ENCODE data around the gene SH2D1A.
A peak's percentile ranks its signal among the peaks of the same experiment; 100 is the strongest.
"Not testable (repeated sequence)": the region's sequence is repeated elsewhere in the genome, so short reads cannot be mapped to it uniquely, and the experiment has no call there.

The SH2D1A gene

GRCh38 chrX:124358800-124359383, 12.5 kb downstream of the SH2D1A start:
- no peak for DNase-seq

GRCh38 chrX:124362072-124362471, 15.7 kb downstream of the SH2D1A start:
- no peak for DNase-seq

- DNase-seq = no peak
Observed at GRCh38 chrX:124362761-124363160, 16.4 kb downstream of the SH2D1A start.

- no peak for DNase-seq
Observed at GRCh38 chrX:124369722-124370121, 23.4 kb downstream of the SH2D1A start.

- no peak for DNase-seq
Observed at GRCh38 chrX:124373348-124373747, 27.0 kb downstream of the SH2D1A start.

GRCh38 chrX:124378643-124379042, 32.3 kb downstream of the SH2D1A start:
- no peak for DNase-seq

GRCh38 chrX:124383354-124383753, 37.0 kb downstream of the SH2D1A start:
- DNase-seq = no peak

GRCh38 chrX:124386401-124386800, 40.0 kb downstream of the SH2D1A start:
- DNase-seq = no peak

- peak; percentile 11 for DNase-seq
Observed at GRCh38 chrX:124388562-124388961, 42.2 kb downstream of the SH2D1A start.

GRCh38 chrX:124392794-124393193, 46.4 kb downstream of the SH2D1A start:
- DNase-seq = no peak

GRCh38 chrX:124393238-124393637, 46.9 kb downstream of the SH2D1A start:
- DNase-seq = no peak

GRCh38 chrX:124393659-124394058, 47.3 kb downstream of the SH2D1A start:
- no peak for DNase-seq

GRCh38 chrX:124395145-124395880, 49.0 kb downstream of the SH2D1A start:
- no peak for DNase-seq

GRCh38 chrX:124401696-124402095, 55.3 kb downstream of the SH2D1A start:
- no peak for DNase-seq

- DNase-seq = no peak
Observed at GRCh38 chrX:124405868-124406267, 59.5 kb downstream of the SH2D1A start.

- DNase-seq = peak; percentile 11
Observed at GRCh38 chrX:124406294-124407014, 60.1 kb downstream of the SH2D1A start.

GRCh38 chrX:124407226-124407625, 60.9 kb downstream of the SH2D1A start:
- DNase-seq = no peak

GRCh38 chrX:124408380-124408779, 62.0 kb downstream of the SH2D1A start:
- DNase-seq = not testable (repeated sequence)

GRCh38 chrX:124413244-124413643, 66.9 kb downstream of the SH2D1A start:
- no peak for DNase-seq

GRCh38 chrX:124414281-124414680, 67.9 kb downstream of the SH2D1A start:
- no peak for DNase-seq

GRCh38 chrX:124415115-124415800, 68.9 kb downstream of the SH2D1A start:
- DNase-seq = no peak

GRCh38 chrX:124421898-124422655, 75.7 kb downstream of the SH2D1A start:
- DNase-seq = no peak

All from NCI-H1048 (cell line).